ENCODE results near the gene CMTM3. TPM values are rescaled to one million over a fixed set of nuclear protein-coding genes. Genes with fewer than 3 reads are reported as not detected.

The CMTM3 gene
- total and polyA plus RNA-seq, 2 experiments from 2014 or later = 16.4 to 16.6 TPM

- no peak overlapping the region for H3K4me3 Mint-ChIP-seq
- H3K27ac ChIP-seq (ENCODE audit: low read depth) = no peak overlapping the region
These were observed 3.0 kb upstream of the CMTM3 start for GRCh38 chr16:66601471-66601870.

More at GRCh38 chr16:66601471-66601870, 3.0 kb upstream of the CMTM3 start:
- Mint-ChIP-seq H3K9me3 (peaks cover 10% of the 10 kb centered on the region), H3K36me3 (ENCODE audit: low read depth) (peaks cover 9% of the 10 kb centered on the region; the same call in 2 of the 3 replicates), H3K27me3 (ENCODE audit: insufficient read depth, low read depth, poor library complexity) (peaks cover 18% of the 10 kb centered on the region), H3K4me1 (peaks cover 15% of the 10 kb centered on the region), H3K27ac (no peak overlapping the region)
- Histone ChIP-seq H3K27me3 (ENCODE audit: insufficient read depth) (peaks cover 7% of the 10 kb centered on the region), H3K4me3 (no peak overlapping the region), H2AFZ (no peak overlapping the region), H3K4me1 (ENCODE audit: insufficient read depth) (peaks cover 3% of the 10 kb centered on the region), H4K20me1 (replicated peaks; ENCODE audit: insufficient read depth) (no peaks in the 10 kb centered on the region), H3K9me2 (ENCODE audit: insufficient read depth) (no peaks in the 10 kb centered on the region), H3F3A (replicated peaks; ENCODE audit: low read depth) (no peaks in the 10 kb centered on the region), H3K4me2 (no peak overlapping the region), H3K79me2 (replicated peaks; ENCODE audit: insufficient read depth) (0 out of 2 replicates have a peak, but pooled peaks cover 4% of the 10 kb centered on the region), H3K36me3 (ENCODE audit: insufficient read depth) (no peaks in the 10 kb centered on the region)
- TF ChIP-seq REST (IDR thresholded peaks at IDR 0.05; ENCODE audit: unreplicated experiment) (no peak), CREB1 (CRISPR knock-in tag; IDR thresholded peaks at IDR 0.05; ENCODE audit: low read depth) (no peak), EZH2 (IDR thresholded peaks at IDR 0.05; ENCODE audit: low read depth, unreplicated experiment) (no peak), STAT1 (IDR thresholded peaks at IDR 0.05; ENCODE audit: unreplicated experiment) (no peak), ZNF331 (CRISPR knock-in tag; IDR thresholded peaks at IDR 0.05; ENCODE audit: low read depth) (no peak), ZNF462 (CRISPR knock-in tag; IDR thresholded peaks at IDR 0.05) (no peak), JUNB (IDR thresholded peaks at IDR 0.05; ENCODE audit: unreplicated experiment) (no peak), ZNF114 (CRISPR knock-in tag; IDR thresholded peaks at IDR 0.05) (no peak), NANOG (IDR thresholded peaks at IDR 0.05; ENCODE audit: borderline replicate concordance) (no peak), EZH2phosphoT487 (IDR thresholded peaks at IDR 0.05; ENCODE audit: unreplicated experiment) (no peak), ETS1 (IDR thresholded peaks at IDR 0.05) (no peak), POLR2AphosphoS5 (IDR thresholded peaks at IDR 0.05; ENCODE audit: low read depth) (no peak), CTCF (conservative IDR thresholded peaks at IDR 0.05; ENCODE audit: low read depth in 2 of 2) (no peak)
- ATAC-seq = no peak
- no peak for DNase-seq (ENCODE audit: low spot score)

Data from GM23338 (cell line).